BLaER1 (cell line): ENCODE results near the gene SCAF1.
A peak's percentile ranks its signal among the peaks of the same experiment; 100 is the strongest.

Experiments used
- H3K27ac ChIP-seq: shearing (Covaris generic); formaldehyde crosslinking; 2 replicates; pipeline ENCODE4 v1.8.1; 2022
- H3K27me3 ChIP-seq: shearing (Covaris generic); formaldehyde crosslinking; 2 replicates; pipeline ENCODE4 v1.8.1; 2022
- H3K36me3 ChIP-seq: shearing (Covaris generic); formaldehyde crosslinking; 2 replicates; pipeline ENCODE4 v1.8.1; 2022
- H3K4me1 ChIP-seq: shearing (Covaris generic); formaldehyde crosslinking; 2 replicates; pipeline ENCODE4 v1.8.1; 2022
- H3K4me2 ChIP-seq: shearing (Covaris generic); formaldehyde crosslinking; 2 replicates; pipeline ENCODE4 v1.8.1; 2022
- H3K4me3 ChIP-seq: shearing (Covaris generic); formaldehyde crosslinking; 2 replicates; pipeline ENCODE4 v1.8.1; 2022
- H3K9ac ChIP-seq: shearing (Covaris generic); formaldehyde crosslinking; 2 replicates; pipeline ENCODE4 v1.8.1; 2022
- H3K9me3 ChIP-seq: shearing (Covaris generic); formaldehyde crosslinking; 2 replicates; pipeline ENCODE4 v1.8.1; 2022
- H4K20me1 ChIP-seq: shearing (Covaris generic); formaldehyde crosslinking; 2 replicates; pipeline ENCODE4 v1.8.1; 2022
- Cebpa-rat ChIP-seq: shearing (Covaris generic); IDR thresholded peaks from 2 replicates; pipeline ENCODE4 v1.8.1; 2022

The SCAF1 gene

DNA sequence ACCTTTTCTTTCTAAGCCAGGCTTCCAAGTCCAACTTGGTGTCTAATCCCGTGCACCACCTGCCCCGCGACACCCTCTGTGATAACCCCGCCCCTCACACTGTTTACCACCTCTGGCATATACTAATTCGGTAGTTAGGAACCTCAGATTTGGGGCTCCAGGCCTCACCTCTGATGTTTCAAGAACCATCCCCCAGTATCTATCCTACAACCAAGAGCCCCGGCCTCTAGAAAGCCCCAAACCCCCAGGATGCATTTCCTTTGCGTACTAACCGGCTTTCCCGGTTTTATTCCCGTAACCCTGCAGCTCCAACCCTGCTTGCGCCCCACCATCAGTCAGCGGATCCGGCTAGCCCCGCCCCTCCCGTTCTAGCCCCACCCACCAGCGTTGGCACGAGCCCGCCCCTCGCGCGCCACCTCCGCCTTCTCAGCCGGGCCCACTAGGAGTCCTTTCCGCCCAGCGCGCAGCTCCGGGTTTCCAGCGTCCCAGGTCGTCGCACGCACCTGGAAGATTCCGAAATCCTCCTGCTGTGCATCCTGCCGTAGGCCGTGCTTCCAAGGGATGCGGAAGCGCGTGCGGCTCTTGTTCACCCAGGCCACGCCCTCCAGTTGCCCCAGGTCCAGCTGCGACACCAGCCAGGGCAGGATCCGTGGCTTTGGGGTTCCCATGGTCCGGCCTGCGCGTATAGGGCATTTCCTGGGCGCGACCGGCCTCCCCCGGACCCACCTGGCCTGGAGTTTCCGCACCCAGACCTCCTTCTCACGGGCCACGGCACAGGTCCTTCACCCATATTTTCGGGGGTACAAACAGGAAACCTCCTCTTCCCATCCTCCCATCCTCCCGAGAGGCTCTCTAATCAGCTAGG, 22.4 kb downstream of the SCAF1 start:
- peaks cover 61% of the 10 kb centered on the region for H3K36me3 ChIP-seq
- no peak for TF ChIP-seq Cebpa-rat
- H3K27ac ChIP-seq, result peak overlapping the region; percentile 82
- H3K4me1 ChIP-seq, result peaks cover 27% of the 10 kb centered on the region
- no peaks in the 10 kb centered on the region for H3K9me3 ChIP-seq
- H3K27me3 ChIP-seq, result no peaks in the 10 kb centered on the region
- peaks cover 55% of the 10 kb centered on the region for H4K20me1 ChIP-seq
- peak overlapping the region; percentile 93 for H3K4me2 ChIP-seq
- peak overlapping the region; percentile 93 for H3K9ac ChIP-seq
- H3K4me3 ChIP-seq, result peak overlapping the region; percentile 72

DNA sequence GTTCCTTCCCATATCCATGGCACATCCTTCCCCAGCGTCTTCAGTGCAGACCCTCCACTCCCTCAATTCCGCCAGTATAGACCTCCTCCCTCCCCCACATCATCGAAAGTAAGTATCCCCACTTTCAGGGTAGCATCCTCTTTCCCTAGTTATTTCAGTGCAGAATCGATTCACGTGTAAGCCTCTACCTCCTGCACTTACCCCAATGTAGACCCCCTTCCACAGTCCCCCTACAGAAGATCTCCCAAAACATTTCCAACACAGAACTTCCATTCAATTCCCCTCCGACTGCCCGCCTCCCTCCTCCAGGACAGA, 23.0 kb downstream of the SCAF1 start:
- Histone ChIP-seq H3K4me3 (peak overlapping the region; percentile 72), H3K27ac (peak overlapping the region; percentile 82), H4K20me1 (peaks cover 50% of the 10 kb centered on the region), H3K4me2 (peak overlapping the region; percentile 93), H3K9ac (peak overlapping the region; percentile 93), H3K36me3 (peaks cover 61% of the 10 kb centered on the region), H3K4me1 (peaks cover 27% of the 10 kb centered on the region), H3K27me3 (no peaks in the 10 kb centered on the region), H3K9me3 (no peaks in the 10 kb centered on the region)
- no peak for TF ChIP-seq Cebpa-rat

DNA sequence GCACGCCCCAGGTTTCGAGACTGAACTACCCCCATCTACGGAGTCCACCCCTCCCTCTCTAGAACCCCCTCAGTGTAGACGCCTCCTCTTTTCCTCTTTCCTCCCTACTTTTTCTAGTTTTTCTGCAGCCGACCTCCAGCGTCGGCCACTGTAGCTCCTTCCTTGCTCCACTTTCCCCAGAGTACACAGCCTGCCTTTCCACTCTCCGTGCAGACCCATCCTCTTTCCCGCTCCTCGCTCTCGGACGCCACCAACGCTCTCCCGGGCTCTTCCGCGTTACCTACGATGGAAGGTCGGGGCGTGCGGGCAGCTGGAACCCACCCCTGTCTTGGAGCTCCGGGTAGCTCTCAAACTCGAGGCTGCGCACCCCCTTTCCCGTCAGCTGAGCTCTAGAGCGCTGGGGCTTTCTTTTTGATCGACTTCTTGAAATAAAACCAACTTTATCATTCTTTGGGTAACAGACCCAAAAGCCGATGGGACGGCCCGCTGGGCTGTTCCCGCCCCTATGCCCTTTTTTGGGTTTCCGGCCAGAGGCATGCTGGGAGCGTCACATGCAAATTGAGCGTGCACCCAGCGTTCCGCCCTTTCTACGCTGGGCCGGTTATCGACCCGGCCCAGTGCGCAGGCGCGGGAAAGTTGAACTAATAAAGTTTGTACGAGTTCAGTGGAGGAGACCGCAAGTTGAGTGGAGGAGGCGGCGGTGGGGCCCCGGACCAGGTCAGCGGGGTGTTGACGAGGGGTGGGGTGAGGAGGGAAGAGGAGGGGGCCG, 23.5 kb downstream of the SCAF1 start, which contains the start of the genes BCL2L12 and IRF3:
Gene BCL2L12 (plus strand): TSS at position 583 of the 769 bp plus-strand sequence. CDS start 760 bp downstream, outside the sequence.
Gene IRF3 (minus strand): TSS at position 507 of the 769 bp plus-strand sequence. CDS start 1,019 bp downstream, outside the sequence.
- Histone ChIP-seq H3K27me3 (no peaks in the 10 kb centered on the region), H3K4me2 (peak within 1 kb of the TSS; percentile 99), H3K9me3 (no peaks in the 10 kb centered on the region), H3K4me3 (peak within 1 kb of the TSS; percentile 72), H3K9ac (peak within 1 kb of the TSS; percentile 93), H3K4me1 (peaks cover 27% of the 10 kb centered on the region), H3K27ac (peak within 1 kb of the TSS; percentile 82), H4K20me1 (peaks cover 45% of the 10 kb centered on the region), H3K36me3 (peaks cover 61% of the 10 kb centered on the region)
- TF ChIP-seq Cebpa-rat, result no peak

DNA sequence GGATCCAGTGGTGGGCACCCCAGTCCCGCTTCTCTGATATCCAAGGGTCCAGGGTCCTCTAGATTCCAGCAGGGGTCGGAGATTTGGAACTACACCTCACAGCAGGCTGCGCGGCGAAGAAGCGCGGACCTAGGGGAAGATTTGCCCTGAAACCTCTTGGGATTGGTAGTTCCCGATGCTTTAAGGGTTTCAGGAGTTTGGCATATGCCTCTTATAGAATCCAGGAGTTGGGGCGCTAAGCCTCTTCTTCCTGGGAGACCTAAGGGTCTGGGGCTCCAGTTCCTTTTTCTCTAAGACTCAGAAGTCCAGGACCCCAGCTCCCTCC, 24.1 kb downstream of the SCAF1 start:
- Histone ChIP-seq H3K9me3 (no peaks in the 10 kb centered on the region), H3K27ac (peak overlapping the region; percentile 82), H3K4me3 (peak overlapping the region; percentile 72), H3K4me1 (peaks cover 27% of the 10 kb centered on the region), H3K4me2 (peak overlapping the region; percentile 99), H3K27me3 (no peaks in the 10 kb centered on the region), H4K20me1 (peaks cover 40% of the 10 kb centered on the region), H3K36me3 (peaks cover 61% of the 10 kb centered on the region), H3K9ac (peak overlapping the region; percentile 93)
- TF ChIP-seq Cebpa-rat, result no peak

DNA sequence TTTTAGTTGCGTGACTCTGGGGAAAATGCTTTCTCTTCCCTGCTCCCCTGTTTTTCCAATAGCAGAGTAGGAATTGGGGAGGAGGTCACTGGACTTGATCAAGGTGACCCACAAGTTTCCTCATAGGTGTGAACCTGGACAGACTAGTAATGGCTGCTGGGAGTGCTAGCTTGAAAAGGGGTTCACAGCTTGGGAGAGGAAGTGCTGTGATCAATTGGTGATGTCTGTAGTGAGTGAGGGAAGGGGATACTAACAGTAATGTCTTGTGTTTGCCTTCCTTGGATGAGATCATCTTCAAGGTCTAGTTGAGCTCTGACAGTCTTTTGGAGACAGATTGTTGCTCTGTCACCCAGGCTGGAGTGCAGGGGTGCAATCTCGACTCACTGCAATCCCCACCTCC, 25.5 kb downstream of the SCAF1 start:
- H3K27ac ChIP-seq, result no peak overlapping the region
- peaks cover 26% of the 10 kb centered on the region for H4K20me1 ChIP-seq
- peak overlapping the region; percentile 99 for H3K4me2 ChIP-seq
- no peak overlapping the region for H3K4me3 ChIP-seq
- H3K9me3 ChIP-seq, result no peaks in the 10 kb centered on the region
- H3K4me1 ChIP-seq, result peaks cover 38% of the 10 kb centered on the region
- H3K9ac ChIP-seq, result peak overlapping the region; percentile 93; the same call in 1 of the 2 replicates
- no peak for TF ChIP-seq Cebpa-rat
- H3K27me3 ChIP-seq, result no peaks in the 10 kb centered on the region
- H3K36me3 ChIP-seq, result peaks cover 54% of the 10 kb centered on the region

DNA sequence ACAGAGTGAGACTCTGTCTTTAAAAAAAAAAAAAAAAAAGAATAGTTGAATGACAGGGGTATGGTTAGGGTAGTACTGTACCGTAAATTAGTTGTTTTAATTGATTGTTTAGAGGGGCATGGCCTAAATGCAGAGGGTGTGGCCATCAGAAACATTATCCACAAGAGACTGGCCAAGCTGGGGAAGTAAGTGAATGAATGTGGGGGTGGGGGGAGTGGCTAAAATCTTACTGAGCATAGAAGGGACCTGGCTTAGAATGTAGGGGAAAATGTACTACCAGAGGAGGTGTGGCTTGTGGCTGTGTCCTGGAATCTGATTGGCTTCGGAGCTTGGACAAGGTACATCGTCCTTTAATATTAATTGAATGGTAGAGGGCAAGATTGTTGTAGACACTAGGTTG, 27.5 kb downstream of the SCAF1 start:
- Histone ChIP-seq H3K9me3 (no peaks in the 10 kb centered on the region), H3K4me2 (no peak overlapping the region), H3K36me3 (peaks cover 53% of the 10 kb centered on the region), H3K9ac (no peak overlapping the region), H4K20me1 (peaks cover 8% of the 10 kb centered on the region), H3K4me3 (no peak overlapping the region), H3K27ac (no peak overlapping the region), H3K27me3 (no peaks in the 10 kb centered on the region), H3K4me1 (peaks cover 39% of the 10 kb centered on the region)
- TF ChIP-seq Cebpa-rat, result no peak

DNA sequence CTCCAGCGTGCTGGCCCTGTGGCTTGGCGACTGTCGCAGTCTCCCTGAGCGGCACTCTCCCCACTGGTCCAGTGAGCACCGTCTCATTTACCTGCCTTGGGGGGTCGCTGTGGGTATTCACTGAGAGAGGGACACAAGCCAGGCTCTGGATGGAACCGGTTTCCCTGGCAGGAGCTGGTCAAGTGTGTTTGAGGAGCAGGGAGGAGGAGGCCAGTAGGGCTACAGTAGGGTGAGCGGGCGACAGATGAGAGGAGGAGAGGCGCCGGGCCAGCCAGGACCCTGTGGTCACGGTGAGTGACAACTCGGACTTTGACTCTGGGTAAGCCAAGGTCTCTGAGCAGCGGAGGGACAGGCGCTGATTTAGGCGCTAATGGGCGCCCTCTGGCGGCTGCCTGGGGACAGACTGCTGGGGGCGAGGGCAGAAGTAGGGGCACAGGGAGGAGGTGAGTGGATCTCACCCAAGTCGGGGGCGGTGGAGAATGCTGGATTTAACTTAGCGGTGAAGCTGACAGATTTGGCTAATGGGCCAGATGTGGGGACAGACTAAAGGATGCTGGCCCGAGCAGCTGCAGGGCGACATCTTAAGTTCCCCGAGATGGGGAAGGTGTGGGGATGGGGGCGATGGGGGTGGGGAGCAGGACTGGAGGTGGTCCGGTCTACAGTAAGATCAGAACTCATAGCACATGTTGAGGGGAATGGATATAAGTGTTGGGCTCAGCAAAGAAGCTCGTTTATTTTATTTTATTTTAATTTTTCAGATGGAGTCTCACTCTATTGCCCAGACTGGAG, 30.3 kb downstream of the SCAF1 start:
- H3K9me3 ChIP-seq, result no peaks in the 10 kb centered on the region
- peaks cover 50% of the 10 kb centered on the region for H3K36me3 ChIP-seq
- peak overlapping the region; percentile 51; the same call in 1 of the 2 replicates for H3K27ac ChIP-seq
- H3K27me3 ChIP-seq, result no peaks in the 10 kb centered on the region
- H3K4me2 ChIP-seq, result peak overlapping the region; percentile 54
- peak overlapping the region; percentile 51; the same call in 1 of the 2 replicates for H3K9ac ChIP-seq
- TF ChIP-seq Cebpa-rat, result no peak
- H3K4me3 ChIP-seq, result no peak overlapping the region
- H3K4me1 ChIP-seq, result peaks cover 44% of the 10 kb centered on the region
- H4K20me1 ChIP-seq, result no peaks in the 10 kb centered on the region

DNA sequence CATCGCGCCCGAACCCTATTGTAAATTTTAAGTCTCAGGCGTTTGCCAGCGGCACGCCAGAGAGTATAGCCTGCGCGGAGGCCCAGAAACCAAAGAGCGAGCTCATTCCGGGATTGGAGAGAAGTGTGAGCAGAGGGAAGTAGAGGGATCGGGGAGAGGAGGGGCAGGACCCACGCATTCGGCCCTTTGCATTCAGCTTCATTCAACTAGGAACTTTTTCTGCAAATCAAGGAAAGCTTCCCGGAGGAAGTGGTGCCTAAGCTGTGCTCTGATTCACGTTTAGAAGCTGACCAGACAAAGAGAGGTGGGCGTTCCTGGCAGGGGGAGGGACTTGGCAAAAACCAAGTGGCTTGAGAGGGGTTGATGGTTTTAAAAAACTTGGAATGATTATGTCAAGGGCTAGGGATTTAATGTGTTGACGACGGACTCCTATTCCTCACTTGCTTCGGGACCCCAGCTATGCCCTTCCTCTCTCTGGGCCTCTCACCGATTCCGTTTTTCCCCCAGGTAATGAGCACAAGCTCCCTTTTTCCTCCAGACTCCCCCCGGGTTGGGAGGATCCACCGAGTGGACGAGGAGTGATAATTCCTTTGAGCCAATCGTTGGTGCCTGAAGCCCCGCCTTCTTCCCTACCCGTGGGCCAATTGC, 34.3 kb downstream of the SCAF1 start:
- Histone ChIP-seq H4K20me1 (peaks cover 37% of the 10 kb centered on the region), H3K4me1 (peaks cover 73% of the 10 kb centered on the region), H3K4me3 (peak overlapping the region; percentile 63), H3K4me2 (peak overlapping the region; percentile 73), H3K9me3 (no peaks in the 10 kb centered on the region), H3K36me3 (peaks cover 20% of the 10 kb centered on the region), H3K27me3 (no peaks in the 10 kb centered on the region), H3K9ac (peak overlapping the region; percentile 97), H3K27ac (peak overlapping the region; percentile 100)
- no peak for TF ChIP-seq Cebpa-rat

DNA sequence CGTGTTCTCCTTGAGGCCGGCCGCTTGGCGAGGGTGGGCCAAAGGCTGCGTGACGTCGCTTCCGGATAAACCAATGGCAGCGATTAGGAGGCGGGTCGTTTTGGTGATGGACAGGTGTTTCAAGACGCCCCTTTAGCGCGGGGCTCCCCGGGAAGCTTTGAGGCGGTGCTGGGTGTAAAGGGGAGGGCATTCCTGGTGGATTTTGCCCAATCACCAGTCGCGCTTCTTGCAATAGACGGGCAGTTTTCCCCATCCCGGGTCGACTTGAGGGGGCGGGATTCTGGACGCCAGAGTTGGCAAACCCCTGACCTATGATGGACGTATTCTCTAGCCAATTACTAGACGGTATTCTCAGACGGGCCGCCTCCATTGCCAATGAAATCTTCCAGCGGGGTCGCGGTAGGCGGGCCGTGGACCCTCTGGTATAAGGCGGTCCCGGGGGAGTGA, 34.8 kb downstream of the SCAF1 start:
- H4K20me1 ChIP-seq, result peaks cover 43% of the 10 kb centered on the region
- H3K27ac ChIP-seq, result peak overlapping the region; percentile 100
- H3K4me3 ChIP-seq, result peak overlapping the region; percentile 99
- peak overlapping the region; percentile 100 for H3K9ac ChIP-seq
- H3K27me3 ChIP-seq, result no peaks in the 10 kb centered on the region
- H3K4me2 ChIP-seq, result peak overlapping the region; percentile 97; the same call in 1 of the 2 replicates
- peaks cover 20% of the 10 kb centered on the region for H3K36me3 ChIP-seq
- peaks cover 68% of the 10 kb centered on the region for H3K4me1 ChIP-seq
- TF ChIP-seq Cebpa-rat, result peak; percentile 27; the same call in 1 of the 2 replicates
- no peaks in the 10 kb centered on the region for H3K9me3 ChIP-seq
